ENCODE results near the gene TMEM209.
"Not testable (repeated sequence)": the region's sequence is repeated elsewhere in the genome, so short reads cannot be mapped to it uniquely, and the experiment has no call there.

Gene TMEM209

GRCh38 chr7:130162196-130162595, 43.0 kb downstream of the TMEM209 start:
- DNase-seq (ENCODE audit: low read depth in 2 of 2): no peak

GRCh38 chr7:130160455-130160854, 44.8 kb downstream of the TMEM209 start:
- no peak for DNase-seq (ENCODE audit: low read depth in 2 of 2)

- no peak for DNase-seq (ENCODE audit: low read depth in 2 of 2)
Measured at GRCh38 chr7:130160023-130160422, 45.2 kb downstream of the TMEM209 start.

DNA sequence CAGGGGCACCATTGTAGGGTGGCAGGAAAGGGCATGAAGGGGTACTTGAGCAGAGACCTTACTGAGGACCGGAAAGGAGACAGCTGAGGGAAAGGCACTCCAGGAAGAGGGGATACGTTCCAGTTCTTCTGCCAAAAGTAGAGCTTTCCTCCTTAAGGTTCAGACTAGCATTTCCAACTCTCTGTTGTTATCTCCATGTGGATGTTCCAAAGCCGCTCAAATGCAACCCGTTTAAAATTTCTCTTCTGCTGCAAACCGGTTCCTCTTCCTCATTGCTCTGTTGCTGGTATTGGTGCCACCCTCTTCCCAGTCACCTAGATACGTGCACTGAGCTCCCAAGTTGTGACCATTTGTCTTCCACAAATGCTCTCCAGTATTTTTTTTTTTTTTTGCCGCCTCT, 47.5 kb downstream of the TMEM209 start:
- DNase-seq (ENCODE audit: low read depth in 2 of 2): no peak

DNA sequence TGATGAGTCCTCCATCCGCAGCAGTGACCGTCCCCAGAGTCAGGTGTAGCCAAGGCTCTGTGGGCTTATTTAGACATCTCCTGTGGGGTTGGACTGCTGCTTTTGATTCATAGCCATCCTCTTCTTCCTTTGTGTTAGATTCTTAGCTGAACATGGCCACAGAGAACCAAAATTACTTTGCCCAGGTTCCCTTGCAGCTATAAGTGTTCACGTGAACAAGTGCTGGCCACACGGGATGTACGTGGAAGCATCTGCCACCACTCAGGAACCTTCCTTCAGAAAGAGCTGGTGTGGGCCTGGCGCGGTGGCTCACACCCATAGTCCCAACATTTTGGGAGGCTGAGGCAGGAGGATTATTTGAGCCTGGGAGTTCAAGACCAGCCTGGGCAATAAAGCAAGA, 49.1 kb downstream of the TMEM209 start:
- no peak for DNase-seq (ENCODE audit: low read depth in 2 of 2)

- no peak for DNase-seq (ENCODE audit: low read depth in 2 of 2)
Measured at GRCh38 chr7:130154501-130155317, 50.5 kb downstream of the TMEM209 start.

DNA sequence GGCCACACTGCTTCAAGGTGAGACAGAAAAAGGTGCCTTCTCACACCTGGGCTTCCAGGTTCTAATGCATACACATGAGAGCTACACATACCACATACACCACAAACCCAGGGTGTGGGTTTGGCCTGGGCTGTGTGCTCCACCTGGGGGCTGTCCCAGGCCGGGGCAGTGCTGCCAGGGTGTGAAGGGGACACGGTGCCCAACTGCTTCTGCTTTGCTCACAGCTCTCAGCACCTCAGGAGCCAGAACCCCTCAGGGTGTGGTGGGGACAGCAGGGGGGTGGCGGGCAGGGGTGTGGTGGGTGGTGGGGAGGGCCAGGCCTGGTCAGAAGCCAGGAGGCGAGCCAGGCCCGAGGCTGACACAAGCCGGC, 51.1 kb downstream of the TMEM209 start:
- DNase-seq (ENCODE audit: low read depth in 2 of 2): no peak

DNA sequence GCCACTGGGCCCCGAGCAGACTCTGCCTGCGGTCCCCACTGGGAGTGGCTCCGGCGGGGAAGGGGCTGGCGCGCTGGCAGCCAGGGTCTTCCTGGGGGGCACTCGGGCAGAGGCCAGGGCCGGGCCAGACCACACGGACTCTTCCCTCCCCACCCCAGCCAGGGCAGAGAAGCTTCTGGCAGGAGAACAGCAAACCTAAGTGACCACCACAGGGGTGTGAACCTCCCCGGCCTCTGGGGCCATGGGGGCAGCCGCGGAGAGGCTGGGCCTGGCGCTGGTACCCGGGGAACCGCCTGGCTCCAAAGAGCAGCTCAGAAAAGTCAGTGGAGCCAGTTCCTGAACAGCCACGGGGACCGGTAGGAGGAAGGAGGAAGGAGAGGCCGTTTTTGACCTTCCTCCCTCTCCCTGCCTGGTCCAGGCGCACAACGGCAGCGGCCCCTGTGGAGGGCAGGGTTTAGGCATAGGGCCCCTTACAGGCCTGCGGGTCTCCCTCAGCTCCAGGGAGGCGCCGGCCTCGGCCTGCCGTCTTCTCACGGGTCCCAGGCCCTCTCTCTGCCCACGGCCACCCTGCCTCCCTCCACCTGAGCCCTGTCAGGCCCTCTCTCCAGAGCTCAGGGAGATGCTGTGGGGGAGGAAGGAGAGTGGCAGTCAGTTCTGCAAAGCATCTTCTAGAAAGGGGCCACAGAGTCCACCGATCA, 51.8 kb downstream of the TMEM209 start:
- DNase-seq (ENCODE audit: low read depth in 2 of 2): no peak

GRCh38 chr7:130152493-130153210, 52.6 kb downstream of the TMEM209 start:
- no peak for DNase-seq (ENCODE audit: low read depth in 2 of 2)

DNA sequence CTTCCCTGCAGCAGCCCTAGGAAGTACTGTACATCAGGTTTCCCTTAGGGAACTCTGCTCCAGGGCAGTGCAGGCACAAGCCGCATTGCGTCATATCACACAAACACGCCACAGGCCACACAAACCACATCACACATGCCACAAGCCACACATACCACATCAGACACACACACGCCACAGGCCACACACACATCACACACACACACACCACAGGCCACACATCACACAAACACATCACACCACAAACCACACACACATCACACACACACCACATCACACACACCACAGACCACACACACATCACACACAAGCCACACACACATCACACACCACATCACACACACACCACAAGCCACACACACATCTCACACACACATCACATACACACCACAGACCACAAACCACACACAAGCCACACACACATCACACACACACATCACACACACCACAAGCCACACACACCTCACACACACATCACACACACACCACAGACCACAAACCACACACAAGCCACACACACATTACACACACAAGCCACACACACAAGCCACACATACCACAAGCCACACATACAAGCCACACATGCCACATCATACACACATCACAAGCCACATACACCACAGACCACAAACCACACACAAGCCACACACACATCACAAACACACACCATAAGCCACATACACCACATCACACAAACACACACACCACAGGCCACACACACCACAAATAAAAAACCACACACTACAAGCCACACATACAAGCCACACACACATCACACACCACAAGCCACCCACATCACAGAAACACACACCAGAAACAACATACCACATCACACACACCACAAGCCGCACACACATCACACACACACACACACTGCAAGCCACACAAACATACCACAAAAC, 53.4 kb downstream of the TMEM209 start:
- DNase-seq (ENCODE audit: low read depth in 2 of 2): no peak

DNA sequence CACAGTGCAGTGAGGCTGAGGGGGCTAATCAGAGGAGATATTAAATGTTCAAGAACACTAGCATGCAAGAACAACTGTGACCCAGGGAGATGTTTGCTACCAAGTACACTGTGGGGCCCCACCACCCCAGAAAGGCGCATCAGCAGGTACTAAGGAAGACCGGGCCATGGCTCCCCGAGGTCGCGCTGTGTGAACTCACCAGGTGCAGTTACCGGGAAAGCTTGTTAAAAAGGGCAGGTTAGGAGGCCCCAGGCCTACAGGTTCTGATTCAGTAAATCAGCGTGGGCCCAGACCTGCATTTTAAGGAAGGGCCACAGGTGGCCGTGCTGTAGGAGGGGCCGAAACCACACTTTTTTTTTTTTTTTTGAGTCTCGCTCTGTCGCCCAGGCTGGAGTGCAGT, 54.6 kb downstream of the TMEM209 start:
- DNase-seq (ENCODE audit: low read depth in 2 of 2): no peak

GRCh38 chr7:130149281-130150139, 55.7 kb downstream of the TMEM209 start:
- no peak for DNase-seq (ENCODE audit: low read depth in 2 of 2)

DNA sequence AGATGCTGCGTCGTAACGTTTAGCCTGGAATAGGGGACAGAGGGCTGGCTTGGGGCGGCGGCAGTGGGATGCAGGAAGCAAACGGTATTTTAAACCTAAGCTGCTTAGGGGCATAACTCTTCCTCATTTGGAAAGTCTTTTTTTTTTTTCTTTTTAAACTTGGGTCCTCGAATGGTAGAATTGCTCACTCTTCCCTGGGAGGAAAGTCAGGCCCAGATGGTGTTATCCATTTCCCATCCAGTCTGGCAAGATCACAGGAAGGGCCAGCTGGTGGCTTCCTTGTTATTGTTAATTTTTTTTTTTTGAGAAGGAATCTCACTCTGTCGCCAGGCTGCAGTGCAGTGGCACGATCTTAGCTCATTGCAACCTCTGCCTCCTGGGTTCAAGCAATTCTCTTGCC, 56.6 kb downstream of the TMEM209 start:
- no peak for DNase-seq (ENCODE audit: low read depth in 2 of 2)

- DNase-seq (ENCODE audit: low read depth in 2 of 2): no peak
Measured at GRCh38 chr7:130147710-130148325, 57.4 kb downstream of the TMEM209 start.

- DNase-seq (ENCODE audit: low read depth in 2 of 2): no peak
Measured at GRCh38 chr7:130146693-130147405, 58.4 kb downstream of the TMEM209 start.

- not testable (repeated sequence) for DNase-seq (ENCODE audit: low read depth in 2 of 2)
Measured at GRCh38 chr7:130146142-130146541, 59.1 kb downstream of the TMEM209 start.

DNA sequence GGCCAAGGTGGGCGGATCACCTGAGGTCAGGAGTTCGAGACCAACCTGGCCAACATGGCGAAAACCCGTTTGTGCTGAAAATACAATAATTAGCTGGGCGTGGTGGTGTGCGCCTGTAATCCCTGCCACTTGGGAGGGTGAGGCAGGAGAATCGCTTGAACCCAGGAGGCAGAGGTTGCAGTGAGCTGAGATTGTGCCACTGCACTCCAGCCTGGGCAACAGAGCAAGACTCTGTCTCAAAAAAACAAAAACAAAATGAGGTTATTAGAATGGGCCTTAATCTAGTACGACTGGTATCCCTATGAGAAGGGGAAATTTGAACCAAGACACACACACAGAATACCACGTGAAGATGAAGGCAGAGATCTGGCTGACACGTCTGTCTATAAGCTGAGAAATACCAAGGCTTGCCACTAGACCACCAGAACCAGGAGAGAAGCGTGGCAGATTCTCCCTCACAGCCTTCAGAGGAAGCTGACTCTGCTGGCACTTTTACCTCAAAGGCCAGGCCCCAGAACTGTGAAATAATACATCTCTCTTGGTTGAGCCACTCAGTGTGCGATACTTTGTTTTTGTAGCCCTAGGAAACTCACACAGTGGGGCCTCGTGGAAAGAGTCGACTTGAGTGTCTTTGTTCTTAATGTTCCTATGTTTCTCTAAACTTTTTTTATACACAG, 59.6 kb downstream of the TMEM209 start:
- DNase-seq (ENCODE audit: low read depth in 2 of 2): no peak

DNA sequence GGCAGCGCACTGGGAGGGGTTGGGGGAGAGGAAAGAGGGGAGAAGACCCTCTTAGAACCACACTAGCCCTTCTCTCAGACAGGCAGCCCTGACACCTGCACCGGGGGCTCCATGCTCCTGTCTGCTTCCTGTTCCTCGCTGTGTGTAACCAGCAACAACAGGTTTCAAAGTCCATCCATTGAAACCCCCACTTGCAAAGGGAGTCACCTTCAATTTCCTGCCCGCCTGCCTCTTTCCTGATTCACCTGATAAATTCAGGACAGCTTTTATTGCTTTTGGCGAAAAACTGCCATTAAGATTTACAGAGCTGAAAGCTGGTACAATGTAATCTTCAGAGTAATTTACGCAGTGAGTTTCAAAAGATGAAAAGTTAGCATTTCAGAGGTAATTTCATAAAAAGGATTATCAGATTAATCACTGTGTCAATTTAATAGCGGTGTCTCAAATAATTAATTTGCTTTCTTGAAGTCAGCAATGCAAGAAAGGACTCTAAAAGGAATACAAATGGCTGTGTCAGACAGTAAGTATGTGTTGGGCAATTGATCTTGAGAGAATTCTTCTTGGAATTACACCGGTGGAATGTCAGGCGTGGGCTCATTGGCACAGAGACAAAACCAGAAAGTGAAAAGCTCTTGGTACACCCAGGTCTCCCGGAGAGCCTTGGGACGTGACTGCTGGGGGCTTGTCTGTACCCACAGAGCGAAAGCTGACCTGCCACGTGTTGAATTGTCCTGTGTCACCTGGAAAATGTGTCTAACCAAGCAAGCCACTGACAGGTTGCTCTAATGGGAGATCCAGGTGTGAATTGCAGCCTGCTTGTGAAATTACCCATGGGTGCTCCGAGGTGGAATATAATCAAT, 60.7 kb downstream of the TMEM209 start:
- DNase-seq (ENCODE audit: low read depth in 2 of 2): no peak

Data from stimulated activated CD8-positive, alpha-beta memory T cell treated with anti-CD3 and anti-CD28 coated beads, Interleukin-15, amount 100 ng/mL, for 4 hours (primary cell).